ENCODE results near the gene SLC35E2B.

SLC35E2B gene

DNA sequence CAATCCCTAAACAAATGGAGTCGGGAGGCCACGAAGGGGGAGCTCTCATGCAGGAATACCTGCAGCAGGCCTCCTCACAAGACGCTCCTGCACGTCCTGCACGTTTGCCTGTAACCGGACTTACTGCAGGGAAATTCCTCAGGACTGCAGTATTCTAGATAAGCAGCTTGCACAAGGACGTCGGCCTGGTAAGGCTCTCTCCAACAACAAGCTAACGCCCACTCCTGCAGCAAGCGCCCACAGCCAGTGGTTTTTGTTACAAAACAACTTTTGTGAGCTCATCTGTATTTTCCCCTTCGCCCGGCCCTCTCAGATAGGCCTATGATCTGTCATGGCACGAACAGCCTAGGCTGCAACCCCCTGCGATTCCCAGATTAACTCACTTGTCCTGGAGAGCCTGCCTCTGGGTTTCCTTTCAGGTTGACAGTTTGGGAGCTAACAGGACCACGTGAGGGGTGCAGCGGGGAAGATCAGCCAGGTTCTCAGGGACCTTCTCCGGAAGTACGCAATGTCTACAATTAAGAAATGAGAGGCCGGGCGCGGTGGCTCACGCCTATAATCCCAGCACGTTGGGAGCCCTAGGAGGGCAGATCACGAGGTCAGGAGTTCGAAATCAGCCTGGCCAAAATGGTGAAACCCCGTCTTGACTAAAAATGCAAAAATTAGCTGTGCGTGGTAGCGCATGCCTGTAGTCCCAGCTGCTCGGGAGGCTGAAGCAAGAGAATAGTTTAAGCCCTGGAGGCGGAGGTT is 78.2 kb downstream of the SLC35E2B start:
- TF ChIP-seq SPI1 (IDR thresholded peaks at IDR 0.05; ENCODE audit: borderline replicate concordance, low read depth): no peak
- TF ChIP-seq GABPA (IDR thresholded peaks at IDR 0.05; ENCODE audit: low read depth): peak; percentile 64
- peak overlapping the region; percentile 68 for H3K4me3 ChIP-seq (replicated peaks; ENCODE audit: insufficient read depth, low read length)
- H3K27ac ChIP-seq (replicated peaks): peak overlapping the region; percentile 95
- DNase-seq (ENCODE audit: low read depth in 1 of 2, low spot score in 1 of 2): peak in 1 of 2 experiments; percentile 93
- no peaks in the 10 kb centered on the region for H3K27me3 ChIP-seq (ENCODE audit: insufficient read depth, poor library complexity, severe bottlenecking)

- DNase-seq (ENCODE audit: low read depth in 1 of 2, low spot score in 1 of 2): no peak
- H3K4me3 ChIP-seq (replicated peaks; ENCODE audit: insufficient read depth, low read length): peak overlapping the region; percentile 68
- H3K27ac ChIP-seq (replicated peaks): peak overlapping the region; percentile 95
- no peaks in the 10 kb centered on the region for H3K27me3 ChIP-seq (ENCODE audit: insufficient read depth, poor library complexity, severe bottlenecking)
- TF ChIP-seq SPI1 (IDR thresholded peaks at IDR 0.05; ENCODE audit: borderline replicate concordance, low read depth) (no peak), REST (IDR thresholded peaks at IDR 0.05; ENCODE audit: insufficient replicate concordance, low read depth) (no peak), POLR2AphosphoS5 (IDR thresholded peaks at IDR 0.05; ENCODE audit: low read depth) (no peak), CTCF (IDR thresholded peaks at IDR 0.05; ENCODE audit: insufficient read depth, low read length) (no peak), GABPA (IDR thresholded peaks at IDR 0.05; ENCODE audit: low read depth) (no peak)
Observed at GRCh38 chr1:1613509-1614082, 79.0 kb downstream of the SLC35E2B start.

GRCh38 chr1:1612104-1612400 is 80.5 kb downstream of the SLC35E2B start:
- Histone ChIP-seq H3K27me3 (ENCODE audit: insufficient read depth, poor library complexity, severe bottlenecking) (no peaks in the 10 kb centered on the region), H3K4me3 (replicated peaks; ENCODE audit: insufficient read depth, low read length) (no peak overlapping the region), H3K27ac (replicated peaks) (no peak overlapping the region)
- no peak for TF ChIP-seq CTCF (IDR thresholded peaks at IDR 0.05; ENCODE audit: insufficient read depth, low read length)
- TF ChIP-seq POLR2AphosphoS5 (IDR thresholded peaks at IDR 0.05; ENCODE audit: low read depth): no peak
- no peak for DNase-seq (ENCODE audit: low read depth in 1 of 2, low spot score in 1 of 2)

DNA sequence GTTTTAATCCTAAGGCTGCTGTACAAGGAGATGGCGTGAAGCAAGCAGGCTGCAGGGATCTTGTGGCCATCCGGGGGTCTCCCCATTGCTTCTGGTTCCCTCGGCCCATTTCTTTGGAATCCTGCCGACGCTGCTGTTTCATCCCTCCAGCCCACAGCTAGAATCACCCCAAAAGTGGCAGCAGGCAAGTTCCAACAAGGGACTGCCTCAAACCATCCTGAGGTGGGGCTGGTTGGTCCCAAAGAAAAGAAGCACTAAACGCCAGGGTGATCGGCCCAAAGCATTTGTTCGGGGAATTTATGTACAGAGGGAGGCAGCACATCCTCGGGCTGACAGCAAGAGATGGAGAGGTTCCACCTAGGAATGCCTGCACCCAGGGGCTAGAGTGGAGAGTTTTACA is 81.8 kb downstream of the SLC35E2B start:
- Histone ChIP-seq H3K27ac (replicated peaks) (no peak overlapping the region), H3K27me3 (ENCODE audit: insufficient read depth, poor library complexity, severe bottlenecking) (no peaks in the 10 kb centered on the region), H3K4me3 (replicated peaks; ENCODE audit: insufficient read depth, low read length) (no peak overlapping the region)
- DNase-seq (ENCODE audit: low read depth in 1 of 2, low spot score in 1 of 2): no peak
- TF ChIP-seq GABPA (IDR thresholded peaks at IDR 0.05; ENCODE audit: low read depth): no peak
- no peak for TF ChIP-seq POLR2AphosphoS5 (IDR thresholded peaks at IDR 0.05; ENCODE audit: low read depth)
- TF ChIP-seq CTCF (IDR thresholded peaks at IDR 0.05; ENCODE audit: insufficient read depth, low read length): no peak
- TF ChIP-seq REST (IDR thresholded peaks at IDR 0.05; ENCODE audit: insufficient replicate concordance, low read depth): no peak
- TF ChIP-seq SPI1 (IDR thresholded peaks at IDR 0.05; ENCODE audit: borderline replicate concordance, low read depth): no peak

Data from HL-60 (cell line).